Upper lobe of left lung (tissue), 6 donors: ENCODE data around the gene ASIC2. TPM values are rescaled to one million over a fixed set of nuclear protein-coding genes. Genes with fewer than 3 reads are reported as not detected.

Experiments used
- ATAC-seq, 2 donors: fragments of 200-7000 bp; cut with Tn5 transposase; one replicate each; pipeline ENCODE4 v1.9.1; 2022; ENCODE audit warnings: mild to moderate bottlenecking in 2 of 2, moderate library complexity in 2 of 2; ENCODE audit not compliant: low FRiP score in 2 of 2
- DNase-seq, 2 donors: peaks; one replicate each; pipeline ENCODE4 v3.0.0-alpha.2; 2019 to 2020
- H3K27ac ChIP-seq, 4 donors: fragments of 200-600 bp; sonication (generic); one replicate each; pipeline ENCODE4 v1.5.1; 2016 to 2019
- H3K27me3 ChIP-seq, 4 donors: fragments of 200-600 bp; sonication (generic); one replicate each; pipeline ENCODE4 v1.5.1; 2017 to 2019
- H3K36me3 ChIP-seq, 4 donors: fragments of 200-600 bp; sonication (generic); one replicate each; pipeline ENCODE4 v1.5.1; 2016 to 2019
- H3K4me1 ChIP-seq, 4 donors: fragments of 200-600 bp; sonication (generic); one replicate each; pipeline ENCODE4 v1.5.1; 2018 to 2019
- H3K4me3 ChIP-seq, 4 donors: fragments of 200-600 bp; sonication (generic); one replicate each; pipeline ENCODE4 v1.5.1; 2017 to 2019; ENCODE audit warnings: mild to moderate bottlenecking in 2 of 4, moderate library complexity in 1 of 4
- H3K9me3 ChIP-seq, 4 donors: fragments of 200-600 bp; sonication (generic); one replicate each; pipeline ENCODE4 v1.5.1; 2018 to 2019
- CTCF ChIP-seq, 6 experiments: fragments of 450-650 bp in 4 of 6; fragments of 200-600 bp in 2 of 6; sonication (generic) in 2 of 6; IDR thresholded peaks; one replicate each; pipeline ENCODE4 v1.5.1; 2016 to 2019; ENCODE audit warnings: antibody characterized with exemption in 6 of 6
- EP300 ChIP-seq, 4 donors: sonication (generic); formaldehyde crosslinking; IDR thresholded peaks; one replicate each; pipeline ENCODE4 v1.5.1; 2017; ENCODE audit warnings: antibody characterized with exemption in 4 of 4, control low read depth in 2 of 4
- POLR2A ChIP-seq, 4 donors: fragments of 450-650 bp; IDR thresholded peaks; one replicate each; pipeline ENCODE4 v1.5.1; 2016 to 2017; ENCODE audit warnings: antibody characterized with exemption in 4 of 4, mild to moderate bottlenecking in 2 of 4
- POLR2AphosphoS5 ChIP-seq, 2 donors: sonication (generic); formaldehyde crosslinking; IDR thresholded peaks; one replicate each; pipeline ENCODE4 v1.5.1; 2017; ENCODE audit warnings: antibody characterized with exemption in 2 of 2
- WGBS, 2 donors: methylation state at CpG; one replicate each; pipeline ENCODE4 v1.1.5; 2017 to 2018; 5-methylcytosine and 5-hydroxymethylcytosine counted together
- total RNA-seq, 6 donors: library from RNA; depleted of rRNA in 4 of 6; stranded (reverse); fragments of >200 nt in 4 of 6; gene quantifications; one replicate each; pipeline versions ENCODE4 v1.1.0 to v1.2.1, GENCODE V29; 2016 to 2021
- donor health status: DM: no; HTN: no; CAD: no; lungs with moderate emphysema.
- donor health status: DM: no; HTN: yes; CAD: no; lungs with severe emphysema.

Gene ASIC2
- total RNA-seq, 6 donors from 2014 or later: 0.17 TPM; not detected in 5

DNA sequence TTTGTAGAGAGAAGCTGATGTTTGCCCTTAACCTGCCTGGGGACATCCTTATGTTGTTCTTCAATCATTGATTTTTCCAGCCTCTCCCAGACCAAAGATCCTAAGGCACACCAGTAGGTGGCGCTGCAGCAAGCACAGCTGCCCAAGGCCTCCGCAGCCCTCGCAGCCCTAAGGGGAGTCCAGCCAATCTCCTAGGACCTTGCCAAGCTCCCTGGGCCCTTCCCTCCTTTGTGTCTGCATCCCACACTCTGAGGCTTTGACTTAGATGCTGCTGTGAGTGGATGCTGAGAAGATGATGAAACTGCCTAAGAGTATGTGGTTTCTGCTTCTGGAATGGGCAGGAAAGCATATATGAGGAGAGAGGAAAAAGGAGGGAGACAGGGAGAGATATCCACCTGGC, 254.4 kb downstream of the ASIC2 start:
- Histone ChIP-seq H3K4me1 (peaks cover 6 to 13% (median 10%) of the 10 kb centered on the region in 4 donors), H3K36me3 (no peaks in the 10 kb centered on the region), H3K27ac (peak overlapping the region in 2 of 4 donors; percentile 28 to 65), H3K9me3 (peaks cover 0 to 4% (median 0%) of the 10 kb centered on the region in 4 donors), H3K27me3 (peaks cover 0 to 3% (median 0%) of the 10 kb centered on the region in 4 donors), H3K4me3 (no peak overlapping the region)
- no peak for DNase-seq
- 6 to 10% methylated on average over 3 of the region's 3 CpGs for WGBS, 2 donors
- peak; percentile 61 to 71 for ATAC-seq
- TF ChIP-seq CTCF (IDR thresholded peaks at IDR 0.05) (peak; percentile 22 to 57 (median 34)), POLR2AphosphoS5 (IDR thresholded peaks at IDR 0.05) (no peak)

GRCh38 chr17:33033176-33033575, 259.9 kb downstream of the ASIC2 start:
- Histone ChIP-seq H3K27ac (no peak overlapping the region), H3K4me1 (no peaks in the 10 kb centered on the region), H3K36me3 (no peaks in the 10 kb centered on the region), H3K4me3 (no peak overlapping the region), H3K27me3 (no peaks in the 10 kb centered on the region), H3K9me3 (peaks cover 0 to 4% (median 0%) of the 10 kb centered on the region in 4 donors)
- no peak for TF ChIP-seq POLR2AphosphoS5 (IDR thresholded peaks at IDR 0.05)
- no peak for TF ChIP-seq POLR2A (IDR thresholded peaks at IDR 0.05)
- TF ChIP-seq EP300 (IDR thresholded peaks at IDR 0.05): no peak
- no peak for TF ChIP-seq CTCF (IDR thresholded peaks at IDR 0.05)
- ATAC-seq: no peak
- 90 to 91% methylated on average over 2 to 4 of the region's 4 CpGs for WGBS, 2 donors
- no peak for DNase-seq

GRCh38 chr17:33028778-33029177, 264.3 kb downstream of the ASIC2 start:
- TF ChIP-seq POLR2A (IDR thresholded peaks at IDR 0.05) (no peak), EP300 (IDR thresholded peaks at IDR 0.05) (no peak), POLR2AphosphoS5 (IDR thresholded peaks at IDR 0.05) (no peak), CTCF (IDR thresholded peaks at IDR 0.05) (no peak)
- H3K36me3 ChIP-seq: no peaks in the 10 kb centered on the region
- DNase-seq (no peak), ATAC-seq (no peak)
- no peaks in the 10 kb centered on the region for H3K9me3 ChIP-seq
- no peaks in the 10 kb centered on the region for H3K4me1 ChIP-seq
- no peak overlapping the region for H3K27ac ChIP-seq
- WGBS, 2 donors: 84 to 94% methylated on average over 1 of the region's 1 CpG
- H3K27me3 ChIP-seq: no peaks in the 10 kb centered on the region
- no peak overlapping the region for H3K4me3 ChIP-seq

DNA sequence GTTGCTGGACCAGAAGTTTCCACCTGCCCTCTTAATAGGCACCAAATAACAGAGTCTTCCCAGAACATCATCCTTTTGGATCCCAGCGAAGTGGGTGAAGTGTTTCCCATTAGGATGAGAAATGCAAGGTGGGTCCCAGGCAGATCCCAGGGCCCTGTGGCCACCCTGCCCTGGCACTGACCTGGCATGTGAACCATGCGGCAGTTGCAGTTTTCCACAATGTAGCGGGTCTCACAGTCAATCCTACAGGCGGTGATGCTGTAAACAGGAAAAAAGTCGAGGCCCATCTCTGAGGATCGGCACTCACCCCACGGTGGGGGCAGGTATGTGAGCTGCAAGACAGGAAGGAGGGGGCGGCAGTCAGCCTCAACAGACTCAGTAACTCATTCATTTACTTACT, 265.0 kb downstream of the ASIC2 start:
- H3K4me1 ChIP-seq: no peaks in the 10 kb centered on the region
- H3K27ac ChIP-seq: no peak overlapping the region
- no peaks in the 10 kb centered on the region for H3K27me3 ChIP-seq
- TF ChIP-seq CTCF (IDR thresholded peaks at IDR 0.05): no peak
- no peak for TF ChIP-seq EP300 (IDR thresholded peaks at IDR 0.05)
- no peak for TF ChIP-seq POLR2A (IDR thresholded peaks at IDR 0.05)
- no peak for TF ChIP-seq POLR2AphosphoS5 (IDR thresholded peaks at IDR 0.05)
- WGBS, 2 donors: 69 to 72% methylated on average over 8 of the region's 8 CpGs
- ATAC-seq (no peak), DNase-seq (no peak)
- no peaks in the 10 kb centered on the region for H3K36me3 ChIP-seq
- H3K9me3 ChIP-seq: no peaks in the 10 kb centered on the region
- no peak overlapping the region for H3K4me3 ChIP-seq

- no peak overlapping the region for H3K4me3 ChIP-seq
- no peaks in the 10 kb centered on the region for H3K4me1 ChIP-seq
- H3K27ac ChIP-seq: no peak overlapping the region
- H3K9me3 ChIP-seq: no peaks in the 10 kb centered on the region
- H3K27me3 ChIP-seq: no peaks in the 10 kb centered on the region
- ATAC-seq: no peak
- no peak for DNase-seq
- H3K36me3 ChIP-seq: no peaks in the 10 kb centered on the region
- TF ChIP-seq POLR2AphosphoS5 (IDR thresholded peaks at IDR 0.05) (no peak), CTCF (IDR thresholded peaks at IDR 0.05) (no peak), EP300 (IDR thresholded peaks at IDR 0.05) (no peak), POLR2A (IDR thresholded peaks at IDR 0.05) (no peak)
- 56 to 66% methylated on average over 3 of the region's 3 CpGs for WGBS, 2 donors
These were observed 268.2 kb downstream of the ASIC2 start for GRCh38 chr17:33024688-33025486.
